GM04504 (cell line): ENCODE results near the gene POGZ.

Source experiments
- DNase-seq: peaks from one replicate; pipeline ENCODE4 v3.0.0-alpha.2; 2012; ENCODE audit warnings: low read depth

Gene POGZ, protein sequence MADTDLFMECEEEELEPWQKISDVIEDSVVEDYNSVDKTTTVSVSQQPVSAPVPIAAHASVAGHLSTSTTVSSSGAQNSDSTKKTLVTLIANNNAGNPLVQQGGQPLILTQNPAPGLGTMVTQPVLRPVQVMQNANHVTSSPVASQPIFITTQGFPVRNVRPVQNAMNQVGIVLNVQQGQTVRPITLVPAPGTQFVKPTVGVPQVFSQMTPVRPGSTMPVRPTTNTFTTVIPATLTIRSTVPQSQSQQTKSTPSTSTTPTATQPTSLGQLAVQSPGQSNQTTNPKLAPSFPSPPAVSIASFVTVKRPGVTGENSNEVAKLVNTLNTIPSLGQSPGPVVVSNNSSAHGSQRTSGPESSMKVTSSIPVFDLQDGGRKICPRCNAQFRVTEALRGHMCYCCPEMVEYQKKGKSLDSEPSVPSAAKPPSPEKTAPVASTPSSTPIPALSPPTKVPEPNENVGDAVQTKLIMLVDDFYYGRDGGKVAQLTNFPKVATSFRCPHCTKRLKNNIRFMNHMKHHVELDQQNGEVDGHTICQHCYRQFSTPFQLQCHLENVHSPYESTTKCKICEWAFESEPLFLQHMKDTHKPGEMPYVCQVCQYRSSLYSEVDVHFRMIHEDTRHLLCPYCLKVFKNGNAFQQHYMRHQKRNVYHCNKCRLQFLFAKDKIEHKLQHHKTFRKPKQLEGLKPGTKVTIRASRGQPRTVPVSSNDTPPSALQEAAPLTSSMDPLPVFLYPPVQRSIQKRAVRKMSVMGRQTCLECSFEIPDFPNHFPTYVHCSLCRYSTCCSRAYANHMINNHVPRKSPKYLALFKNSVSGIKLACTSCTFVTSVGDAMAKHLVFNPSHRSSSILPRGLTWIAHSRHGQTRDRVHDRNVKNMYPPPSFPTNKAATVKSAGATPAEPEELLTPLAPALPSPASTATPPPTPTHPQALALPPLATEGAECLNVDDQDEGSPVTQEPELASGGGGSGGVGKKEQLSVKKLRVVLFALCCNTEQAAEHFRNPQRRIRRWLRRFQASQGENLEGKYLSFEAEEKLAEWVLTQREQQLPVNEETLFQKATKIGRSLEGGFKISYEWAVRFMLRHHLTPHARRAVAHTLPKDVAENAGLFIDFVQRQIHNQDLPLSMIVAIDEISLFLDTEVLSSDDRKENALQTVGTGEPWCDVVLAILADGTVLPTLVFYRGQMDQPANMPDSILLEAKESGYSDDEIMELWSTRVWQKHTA (N-terminal part only)

DNA sequence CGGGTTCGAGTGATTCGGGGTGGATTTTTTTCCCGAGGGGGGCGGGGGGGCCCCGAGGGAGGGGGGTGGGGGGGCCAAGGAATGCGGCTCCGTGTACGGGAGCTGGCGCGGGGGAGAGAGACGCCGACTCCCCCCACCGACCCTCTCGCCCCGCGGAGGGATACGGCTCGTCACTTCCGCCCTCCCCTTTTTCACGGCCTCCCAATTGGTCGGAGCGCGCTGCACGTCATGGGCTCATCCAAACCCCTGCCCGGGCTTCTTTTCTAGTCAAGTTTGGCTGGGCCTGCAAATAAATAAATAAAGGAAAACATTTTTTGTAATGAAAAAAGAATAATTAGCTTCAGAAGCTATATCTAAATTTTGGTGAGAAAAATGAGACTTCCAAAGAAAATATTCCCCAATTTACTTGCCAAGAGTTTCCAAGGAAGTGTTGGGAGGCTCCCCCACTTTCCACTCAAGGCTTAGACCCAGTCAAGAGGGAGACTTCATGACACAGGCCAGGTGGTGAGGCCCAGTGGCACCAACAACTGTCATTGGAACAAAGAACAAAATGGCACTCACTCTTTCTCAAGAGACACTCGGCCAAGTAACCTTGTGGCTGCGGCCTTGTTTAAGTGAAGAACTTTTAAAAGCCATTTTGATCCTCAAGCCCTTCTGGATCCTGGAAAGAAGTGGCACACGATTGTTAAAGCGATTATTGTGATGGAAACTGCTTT, at the start of gene POGZ:
Gene POGZ (minus strand): TSS at position 164 of the 716 bp plus-strand sequence. CDS start 17,290 bp downstream, outside the sequence.
- DNase-seq = peak; percentile 91

DNA sequence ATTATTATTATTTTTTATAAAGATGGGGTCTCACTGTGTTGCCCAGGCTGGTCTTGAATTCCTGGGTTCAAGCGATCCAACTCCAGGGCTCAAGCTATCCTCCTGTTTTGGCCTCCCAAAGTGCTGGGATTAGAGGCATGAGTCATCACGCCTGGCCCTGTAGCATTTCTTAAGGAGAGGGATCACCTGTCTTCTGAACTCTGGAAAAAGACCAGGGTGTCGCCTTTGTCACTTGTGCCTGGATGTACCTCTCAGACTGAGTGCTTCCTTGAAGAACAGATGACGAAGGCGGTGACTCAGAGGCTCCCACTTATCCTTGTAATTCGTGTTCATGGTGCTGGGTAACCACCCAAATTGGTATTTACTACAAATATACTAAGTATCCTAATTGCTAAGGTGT, 49.5 kb upstream of the POGZ start:
- DNase-seq = no peak

DNA sequence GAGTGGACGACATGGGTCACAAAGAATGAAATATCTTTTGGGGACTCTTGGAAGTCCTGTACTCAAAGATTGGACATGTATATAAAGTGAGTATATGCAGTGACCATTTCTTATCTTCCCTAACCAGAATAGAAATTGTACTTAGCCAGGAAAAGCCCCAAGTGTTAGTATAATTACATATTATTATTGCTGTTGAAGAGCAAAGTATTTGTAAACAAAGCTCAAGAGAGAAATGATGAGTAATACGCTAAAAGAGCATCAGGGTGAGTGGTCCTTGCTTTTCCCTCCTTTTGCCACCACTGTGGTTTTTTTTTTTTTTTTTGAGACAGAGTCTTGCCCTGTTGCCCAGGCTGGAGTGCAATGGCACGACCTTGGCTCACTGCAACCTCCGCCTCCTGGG, 45.5 kb upstream of the POGZ start:
- no peak for DNase-seq

DNA sequence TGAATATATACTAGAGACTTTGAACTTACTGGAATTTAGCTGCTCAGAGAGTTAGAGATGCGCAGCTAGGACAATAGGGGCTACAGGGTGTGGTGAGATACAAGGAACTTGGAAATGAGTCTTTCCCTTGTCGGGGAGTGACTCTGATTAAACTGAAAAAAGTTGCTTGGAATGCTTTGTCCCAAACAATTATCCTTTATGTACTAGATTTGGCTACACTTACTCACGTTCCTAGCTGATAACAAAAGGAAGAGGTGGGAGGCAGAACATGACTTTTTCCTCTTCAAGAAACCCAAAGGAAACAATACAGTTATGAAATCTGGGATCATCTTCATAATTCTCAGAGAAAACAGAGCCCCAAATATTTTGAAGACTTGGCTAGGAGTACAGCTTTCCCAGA, 45.0 kb upstream of the POGZ start:
- no peak for DNase-seq

DNA sequence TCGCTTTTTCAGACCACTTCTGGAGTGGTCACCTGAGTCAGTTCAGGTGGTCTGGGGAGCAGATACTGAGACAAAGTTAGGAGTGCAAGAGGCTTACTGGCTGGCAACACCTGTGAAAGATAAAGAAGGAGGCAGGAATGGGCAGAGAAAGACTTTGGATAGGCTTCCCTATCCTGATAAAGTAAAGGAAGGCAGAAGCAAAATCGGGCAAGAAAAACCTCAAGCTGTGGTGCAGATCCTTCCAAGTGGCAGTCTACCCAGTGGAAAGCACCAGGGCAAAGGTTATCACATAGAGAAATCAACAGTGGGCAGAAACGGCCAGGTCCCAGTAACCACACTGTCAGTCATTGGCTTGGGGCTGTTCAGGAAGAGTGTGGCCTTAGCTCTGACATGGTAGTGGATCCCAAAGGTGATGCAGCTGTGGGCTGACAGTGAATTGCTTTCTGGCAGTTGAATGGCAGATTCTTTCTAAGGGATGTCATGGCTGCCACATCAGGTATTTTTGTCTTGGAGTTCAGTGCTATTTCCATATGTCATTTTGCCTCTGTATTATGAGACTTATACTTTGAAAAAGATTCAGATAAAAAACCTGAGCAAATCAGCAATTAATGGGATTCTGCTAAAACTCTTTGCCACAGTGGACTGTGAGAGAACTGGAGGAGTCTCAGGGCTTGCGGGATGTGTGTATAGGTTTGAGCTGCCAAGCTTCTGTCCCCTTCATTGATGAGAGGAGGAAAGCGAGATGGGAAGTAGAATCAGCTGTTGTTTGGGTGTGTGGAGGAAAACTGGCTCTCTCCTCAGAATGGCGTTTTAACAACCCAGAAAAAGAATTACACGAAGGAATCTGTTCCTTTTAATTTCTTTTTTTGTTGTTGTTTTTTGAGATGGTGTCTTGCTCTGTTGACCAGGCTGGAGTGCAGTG, 43.8 kb upstream of the POGZ start:
- DNase-seq = no peak

DNA sequence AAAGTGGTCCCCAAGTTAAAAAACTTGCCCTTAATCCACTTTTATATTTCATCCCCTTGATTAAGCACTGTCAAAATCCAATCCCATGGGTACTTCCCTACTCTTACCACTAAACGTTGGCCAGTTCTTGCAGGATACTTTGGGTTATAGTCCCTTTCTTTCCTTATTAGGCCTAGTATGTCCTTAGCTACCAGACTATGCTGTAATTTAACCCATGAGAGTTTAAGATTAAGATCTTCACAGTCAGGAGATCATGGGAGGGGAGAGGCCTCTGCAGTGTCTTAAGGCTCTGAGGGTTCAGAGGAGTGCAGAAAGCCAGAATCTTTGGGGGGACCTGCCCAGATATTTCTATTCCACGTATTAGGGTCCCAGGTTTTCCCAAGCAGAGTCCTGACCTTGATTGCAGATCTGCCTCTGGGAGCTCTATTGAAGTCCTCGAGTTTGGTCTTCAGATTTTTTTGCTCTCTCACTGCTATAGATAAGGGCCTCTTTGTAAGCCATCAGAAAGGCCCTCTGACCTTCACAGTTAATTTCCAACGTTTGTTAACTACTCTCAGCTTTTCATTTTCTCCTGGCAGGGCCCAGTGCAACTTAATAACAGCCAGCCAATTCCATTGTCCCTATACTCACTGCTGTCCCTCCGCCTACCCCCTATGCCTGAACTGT, 42.9 kb upstream of the POGZ start:
- no peak for DNase-seq

DNA sequence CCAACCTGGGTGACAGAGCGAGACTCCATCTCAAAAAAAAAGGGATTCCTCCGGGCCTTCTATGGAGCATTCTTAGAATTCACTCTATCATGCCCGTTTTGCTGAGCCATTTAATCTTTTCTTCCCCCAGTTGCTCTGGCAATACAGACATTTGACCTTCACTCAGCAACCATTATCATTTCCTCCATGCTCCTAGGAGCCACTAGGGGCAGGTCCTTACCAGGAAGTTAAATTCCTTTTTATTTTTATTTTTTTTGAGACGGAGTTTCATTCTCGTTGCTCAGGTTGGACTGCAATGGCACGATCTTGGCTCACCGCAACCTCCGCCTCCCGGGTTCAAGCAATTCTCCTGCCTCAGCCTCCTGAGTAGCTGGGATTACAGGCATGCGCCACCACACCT, 42.2 kb upstream of the POGZ start:
- DNase-seq = no peak

DNA sequence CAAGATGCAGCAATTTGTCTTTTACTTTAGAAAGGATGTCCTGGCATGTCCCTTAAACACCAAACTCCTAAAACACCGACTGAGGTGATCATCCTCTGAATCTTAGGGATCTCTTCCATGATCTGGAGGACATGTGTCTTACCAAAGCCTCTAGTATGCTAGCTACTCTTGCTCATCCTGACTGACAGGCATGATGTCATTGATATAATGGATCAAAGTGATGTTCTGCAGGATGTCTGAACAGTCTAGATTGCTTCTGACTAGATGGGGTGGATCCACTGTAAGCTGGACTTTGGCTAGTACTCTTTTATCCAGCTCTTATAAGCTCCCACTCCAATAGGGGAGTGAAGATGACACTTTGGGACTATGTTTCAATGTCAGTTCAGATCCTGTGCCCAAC, 40.6 kb upstream of the POGZ start:
- no peak for DNase-seq

DNA sequence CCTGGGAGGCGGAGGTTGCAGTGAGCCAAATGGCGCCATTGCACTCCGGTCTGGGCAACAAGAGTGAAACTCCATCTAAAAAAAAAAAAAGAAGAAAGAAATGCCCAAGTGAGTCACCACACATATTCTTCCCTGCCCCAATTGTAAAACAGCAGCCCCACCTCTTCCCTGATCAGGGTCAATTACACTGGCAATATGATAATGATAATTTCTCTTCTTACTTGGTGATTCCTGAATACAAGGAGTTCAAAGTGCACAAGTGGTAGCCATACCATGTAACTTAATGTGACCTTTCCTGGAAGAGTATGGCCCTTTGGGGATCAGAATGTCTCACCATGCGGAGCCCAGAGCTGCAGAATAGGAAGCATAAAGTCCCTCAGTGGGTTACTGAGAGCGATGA, 40.1 kb upstream of the POGZ start:
- no peak for DNase-seq

DNA sequence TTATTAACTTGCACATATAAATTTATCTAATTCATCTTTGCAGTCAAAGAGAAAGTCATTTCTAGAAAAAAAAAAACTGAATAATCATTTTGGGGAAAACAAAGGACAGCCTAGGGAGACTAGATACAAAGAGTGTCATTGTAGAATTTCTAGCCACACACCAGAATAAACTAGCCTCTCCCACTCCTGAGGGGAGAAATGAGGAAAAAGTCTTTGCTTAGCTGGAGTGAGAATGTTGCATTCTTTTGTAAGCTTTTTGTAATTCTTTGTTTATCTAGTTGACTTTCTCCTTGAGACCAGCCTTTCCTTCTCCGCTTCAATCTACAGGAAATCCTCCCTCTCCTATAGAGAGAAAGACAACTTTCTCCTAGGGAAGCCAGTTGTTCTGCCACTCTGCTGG, 36.0 kb upstream of the POGZ start:
- DNase-seq = no peak

DNA sequence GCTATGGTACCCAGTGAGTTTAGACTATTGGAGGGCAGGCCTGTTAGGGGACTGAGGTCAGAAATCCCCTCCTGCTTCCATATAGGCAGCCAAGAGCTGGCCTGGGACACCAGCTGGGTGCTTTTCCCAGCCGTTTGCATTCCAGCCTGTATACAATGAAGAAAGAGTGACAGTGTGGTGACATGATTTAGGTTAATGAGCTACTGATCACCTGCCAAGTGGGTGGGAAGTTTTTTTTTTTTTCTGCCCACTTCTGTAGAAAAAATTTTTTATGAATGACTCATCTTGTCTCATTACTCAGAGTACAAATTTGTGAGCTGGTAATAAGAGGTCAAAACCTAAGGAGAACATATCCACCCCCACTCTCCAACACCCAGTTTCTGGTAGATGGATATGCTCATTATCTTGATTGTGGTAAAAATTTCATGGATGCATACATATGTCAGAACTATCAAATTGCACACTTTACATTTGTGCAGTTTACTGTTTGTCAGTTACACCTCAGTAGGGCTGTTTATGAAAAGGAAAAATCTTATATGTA, 35.5 kb upstream of the POGZ start:
- DNase-seq = peak; percentile 51

DNA sequence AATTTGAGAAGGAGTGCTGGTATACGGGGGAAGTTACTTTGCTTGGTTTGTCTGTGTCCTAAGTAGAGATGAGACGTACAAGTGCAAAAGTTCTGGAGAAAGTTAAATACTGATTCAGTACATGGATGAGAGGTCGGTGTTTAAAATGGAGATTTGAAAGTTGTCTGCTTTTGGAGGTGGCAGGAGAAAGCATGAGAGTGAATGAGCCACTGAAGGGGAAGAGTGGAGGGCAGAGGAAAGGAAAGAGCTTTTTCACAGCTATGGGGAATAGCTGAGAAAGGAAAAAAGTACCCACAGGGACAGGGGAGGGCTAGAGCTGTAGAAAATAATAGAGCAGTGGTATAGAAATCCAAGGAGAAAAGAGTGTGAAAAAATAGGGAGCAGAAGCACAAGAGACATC, 33.7 kb upstream of the POGZ start:
- no peak for DNase-seq

DNA sequence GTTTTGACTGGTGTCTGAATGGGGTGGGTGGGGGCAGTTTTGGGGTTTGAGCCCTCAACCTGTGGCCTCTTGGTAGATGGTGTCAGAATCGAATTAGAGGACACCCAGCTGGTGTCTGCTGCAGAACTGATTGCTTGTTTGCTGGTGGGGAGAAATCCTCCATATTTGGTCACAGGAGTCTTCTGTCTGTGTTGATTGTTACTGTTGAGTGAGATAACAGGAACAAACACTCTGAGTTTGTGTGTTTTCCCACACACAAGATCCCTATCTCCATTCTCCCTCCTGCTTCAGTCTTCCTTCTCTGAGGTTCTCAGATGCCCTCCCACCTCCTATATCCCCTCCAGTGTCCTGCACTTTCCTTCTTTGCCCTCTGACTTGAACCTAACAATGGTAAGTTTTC, 32.8 kb upstream of the POGZ start:
- DNase-seq = no peak

DNA sequence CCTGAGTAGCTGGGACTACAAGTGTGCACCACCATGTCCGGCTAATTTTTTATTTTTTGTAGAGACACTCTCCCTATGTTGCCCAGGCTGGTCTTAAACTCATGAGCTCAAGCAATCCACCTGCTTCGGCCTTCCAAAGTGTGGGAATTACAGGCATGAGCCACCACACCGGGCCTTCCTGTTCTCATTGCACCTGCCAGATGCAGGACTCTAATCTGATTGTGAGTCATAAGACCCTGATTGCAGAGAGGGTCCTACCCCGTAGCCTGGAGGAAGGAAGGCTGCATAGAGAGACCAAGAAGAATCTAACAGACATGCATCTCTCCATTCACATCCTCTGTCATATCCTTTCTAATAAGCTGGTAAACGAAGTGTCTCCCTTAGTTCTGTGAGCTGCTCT, 32.3 kb upstream of the POGZ start:
- DNase-seq = no peak

DNA sequence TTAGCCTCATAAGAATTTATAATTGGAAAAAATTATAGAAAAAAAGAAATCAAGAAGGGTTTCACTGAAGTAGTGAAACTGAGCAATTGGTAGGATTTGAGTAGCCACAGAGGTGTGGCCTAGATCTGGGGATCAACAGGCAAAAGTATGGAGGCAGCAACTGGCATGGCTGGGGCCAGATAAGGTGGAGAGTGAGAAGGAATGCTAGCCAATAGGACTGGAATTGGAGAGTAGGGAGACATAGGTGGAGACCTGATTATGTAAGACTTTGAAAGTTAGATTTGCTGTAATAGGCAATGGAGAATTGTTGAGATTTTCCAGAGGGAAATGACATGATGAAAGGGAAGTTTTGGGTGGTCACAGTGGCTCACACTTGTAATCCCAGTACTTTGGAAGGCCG, 27.3 kb upstream of the POGZ start:
- DNase-seq = no peak

DNA sequence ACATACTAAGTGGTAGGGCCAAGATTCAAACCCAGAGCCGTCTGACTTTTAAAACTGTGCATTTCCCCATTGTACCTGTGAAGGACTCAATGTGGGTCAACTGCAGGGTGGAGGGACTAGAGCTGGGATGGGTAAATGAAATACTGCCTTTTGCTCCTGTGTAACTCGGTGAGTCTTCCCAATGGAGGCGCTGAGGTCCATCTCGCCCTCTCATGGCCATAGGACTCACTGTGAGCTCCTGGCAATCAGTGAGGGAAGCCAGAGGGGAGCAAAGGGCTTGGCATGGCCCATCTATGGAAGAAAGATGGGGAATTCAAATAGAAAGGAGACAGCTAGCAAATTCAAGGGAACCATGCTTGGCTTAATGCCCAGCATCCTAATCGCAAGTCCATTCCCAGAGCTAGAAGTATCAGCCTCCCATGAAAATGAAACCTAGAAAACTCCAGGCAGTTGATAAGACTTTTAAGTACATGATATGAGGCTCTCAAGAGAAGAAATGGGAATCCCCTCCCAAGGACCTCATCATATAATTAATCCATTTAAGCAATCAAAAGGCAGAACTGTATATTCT, 26.5 kb upstream of the POGZ start:
- DNase-seq = no peak

DNA sequence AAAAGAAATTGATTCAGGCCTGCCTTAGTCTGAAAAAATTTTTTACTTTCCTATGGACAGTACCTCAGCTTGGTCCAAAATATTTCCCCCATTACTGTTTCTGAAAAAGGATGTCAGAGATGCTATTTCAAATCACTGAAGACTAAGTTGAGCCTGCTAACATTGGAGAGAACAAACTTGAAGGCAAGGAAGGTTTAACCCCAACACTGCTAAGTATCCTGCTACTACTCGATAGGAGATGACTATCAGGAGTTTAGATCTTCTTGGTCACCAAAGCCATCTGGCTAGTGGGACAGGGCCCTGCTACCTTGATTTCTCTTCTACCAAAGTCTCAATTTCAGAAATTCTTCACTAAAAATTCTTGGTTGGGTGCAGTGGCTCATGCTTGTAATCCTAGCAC, 22.7 kb upstream of the POGZ start:
- no peak for DNase-seq

DNA sequence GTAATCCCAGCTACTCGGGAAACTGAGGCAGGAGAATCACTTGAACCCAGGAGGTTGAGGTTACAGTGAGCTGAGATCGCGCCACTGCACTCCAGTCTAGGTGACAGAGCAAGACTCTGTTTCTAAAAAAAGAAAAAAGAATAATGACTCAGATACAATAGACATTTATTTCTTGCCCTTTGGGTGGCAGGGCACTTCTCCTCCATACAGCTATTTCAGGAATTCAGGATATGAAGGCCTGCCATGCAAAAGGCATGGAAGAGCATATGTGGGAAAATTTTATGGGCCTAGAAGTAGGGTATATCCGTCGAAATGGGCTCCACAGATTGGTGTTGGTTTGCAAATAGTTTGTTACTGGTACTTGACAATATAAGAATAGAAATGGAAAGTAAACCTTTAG, 20.2 kb upstream of the POGZ start:
- no peak for DNase-seq

DNA sequence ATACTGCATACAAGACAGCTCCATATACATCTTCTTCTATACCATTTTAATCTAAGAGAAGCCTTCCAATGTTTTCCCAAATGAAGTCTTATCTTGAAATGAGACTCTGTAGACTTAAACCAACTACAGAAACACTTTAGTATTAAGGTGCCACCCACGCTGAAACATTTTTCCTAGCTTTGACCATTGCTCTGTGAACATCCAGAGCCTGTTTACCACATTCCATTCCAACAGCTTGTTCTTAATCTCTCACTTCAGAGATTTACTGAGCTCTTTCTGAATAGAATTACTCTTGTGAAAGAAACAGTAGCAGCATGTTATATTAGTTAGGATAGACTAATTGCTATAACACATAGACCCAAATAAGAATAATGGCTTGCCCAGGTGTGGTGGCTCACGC, 19.6 kb upstream of the POGZ start:
- DNase-seq = no peak
